Gastroesophageal sphincter (tissue), 3 donors: Measurements from ENCODE around the gene GOLGA6L26.
"Not testable (repeated sequence)": the region's sequence is repeated elsewhere in the genome, so short reads cannot be mapped to it uniquely, and the experiment has no call there.

ENCODE experiments used
- CTCF ChIP-seq, 4 experiments: fragments of 200-600 bp in 2 of 4; fragments of 450-650 bp in 2 of 4; sonication (generic) in 1 of 4; IDR thresholded peaks; one replicate each; pipeline ENCODE4 v1.5.1; 2017 to 2019; ENCODE audit warnings: antibody characterized with exemption in 4 of 4, mild to moderate bottlenecking in 2 of 4, moderate library complexity in 2 of 4
- EP300 ChIP-seq: sonication (generic); formaldehyde crosslinking; IDR thresholded peaks from one replicate; pipeline ENCODE4 v1.6.1; 2017; ENCODE audit warnings: antibody characterized with exemption, mild to moderate bottlenecking
- POLR2A ChIP-seq, 2 donors: fragments of 450-650 bp; IDR thresholded peaks; one replicate each; pipeline ENCODE4 v1.6.1; 2017; ENCODE audit warnings: antibody characterized with exemption in 2 of 2, mild to moderate bottlenecking in 2 of 2, moderate library complexity in 1 of 2
- POLR2AphosphoS5 ChIP-seq: sonication (generic); formaldehyde crosslinking; IDR thresholded peaks from one replicate; pipeline ENCODE4 v1.6.1; 2017; ENCODE audit warnings: antibody characterized with exemption

DNA sequence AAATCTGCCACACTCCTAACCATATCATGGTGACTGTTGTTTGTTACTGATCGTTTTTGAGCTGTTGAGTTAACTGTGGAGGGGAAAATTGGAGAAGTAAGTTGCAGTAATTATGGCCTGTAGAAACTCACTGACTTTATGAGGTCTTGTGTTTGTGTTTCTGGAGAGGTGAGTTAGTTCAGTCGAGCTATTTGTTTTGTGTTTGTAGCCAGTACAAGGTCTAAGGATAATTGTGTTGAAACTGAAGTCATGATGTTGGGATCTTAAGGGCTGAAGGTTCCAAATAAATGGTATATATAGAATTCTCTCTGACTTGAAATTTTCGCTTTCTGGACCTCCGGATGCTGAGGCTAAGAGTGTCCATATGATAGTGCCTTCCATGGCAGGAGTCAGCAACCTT is 29.2 kb downstream of the GOLGA6L26 start:
- TF ChIP-seq POLR2AphosphoS5; CTCF (IDR thresholded peaks at IDR 0.05); EP300; POLR2A (IDR thresholded peaks at IDR 0.05): not testable (repeated sequence)
